ENCODE results near the gene SBK1.
"Not testable (repeated sequence)": the region's sequence is repeated elsewhere in the genome, so short reads cannot be mapped to it uniquely, and the experiment has no call there.

SBK1 gene

DNA sequence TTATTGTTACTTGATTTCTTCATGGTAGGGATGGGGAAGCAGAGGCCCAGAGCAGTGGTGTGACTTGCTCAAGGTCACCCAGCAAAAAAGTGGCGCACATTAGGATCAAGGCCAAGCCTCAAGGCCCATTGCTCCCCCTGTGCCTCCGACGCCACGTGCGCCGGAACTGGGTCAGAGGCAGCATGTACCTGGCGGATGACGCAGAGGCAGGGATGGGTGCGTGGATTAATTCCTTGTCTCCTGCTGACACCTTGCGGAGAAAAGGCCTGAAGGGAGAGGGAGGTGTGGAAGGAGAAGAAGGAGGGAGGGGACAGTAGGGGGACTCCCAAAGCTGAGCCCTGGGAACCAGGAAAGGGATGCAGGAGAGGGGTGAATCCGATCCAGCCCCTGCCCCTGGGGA lies 18.5 kb downstream of the SBK1 start:
- DNase-seq: no peak

- no peak for DNase-seq
Measured at GRCh38 chr16:28311413-28311812, 19.1 kb downstream of the SBK1 start.

GRCh38 chr16:28311913-28312312 lies 19.6 kb downstream of the SBK1 start:
- no peak for DNase-seq

DNA sequence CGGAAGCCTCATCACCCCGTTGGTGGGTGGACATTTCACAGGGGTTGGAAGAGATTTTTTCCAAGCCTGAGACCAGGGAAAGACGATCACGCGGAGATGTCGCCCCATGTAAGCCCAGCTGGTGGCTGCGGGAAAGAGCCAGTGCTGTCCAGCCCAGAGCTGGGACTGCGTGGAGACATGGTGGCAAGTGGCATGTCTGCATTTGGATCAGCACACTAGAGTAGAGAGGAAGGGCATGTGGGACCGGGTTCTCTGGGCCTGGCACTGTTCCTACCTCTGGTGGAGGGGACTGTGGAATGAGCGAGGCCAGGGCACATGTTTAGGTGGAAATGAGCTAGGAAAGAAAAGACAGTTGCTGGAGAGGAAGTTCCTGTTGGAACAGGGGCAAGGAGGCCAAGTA lies 20.0 kb downstream of the SBK1 start:
- DNase-seq: no peak

DNA sequence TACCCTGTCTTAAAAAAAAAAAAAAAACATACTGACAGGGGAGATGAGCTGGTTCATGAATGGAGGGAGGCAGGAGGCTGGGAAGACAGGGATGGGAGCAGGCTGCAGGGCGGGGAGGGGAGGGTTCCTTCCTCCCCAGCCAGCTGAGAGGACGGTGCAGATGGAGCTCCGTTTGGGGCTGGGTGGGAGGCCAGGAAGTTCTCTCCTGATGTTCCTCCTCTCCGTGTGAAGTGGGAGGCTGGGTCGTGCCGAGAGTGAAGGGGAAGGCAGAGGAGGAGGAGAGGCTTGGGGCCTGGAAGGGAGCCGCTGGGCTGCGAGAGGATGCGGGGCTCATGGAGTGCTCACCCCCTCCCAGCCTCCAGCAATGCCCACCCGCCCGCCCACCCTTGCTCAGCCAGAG lies 21.3 kb downstream of the SBK1 start:
- no peak for DNase-seq

DNA sequence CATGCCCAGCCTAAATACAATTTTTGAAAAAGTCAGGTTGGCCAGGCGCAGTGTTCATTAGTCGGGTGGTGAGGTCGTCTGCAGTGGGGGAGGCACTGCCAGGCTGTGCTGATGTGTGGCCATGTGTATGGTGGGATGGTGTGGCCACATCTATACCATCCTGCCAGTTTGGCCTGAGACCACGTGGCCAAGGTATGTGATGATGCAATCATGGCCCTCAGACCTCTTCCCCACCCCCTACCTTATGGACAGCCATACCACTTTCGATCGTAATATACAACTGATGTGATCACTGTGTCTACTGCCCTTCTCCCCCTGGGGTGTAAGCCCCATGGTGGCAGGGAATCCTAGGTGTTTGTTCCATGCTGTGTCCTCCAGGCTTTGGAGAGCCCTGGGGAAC lies 23.7 kb downstream of the SBK1 start:
- no peak for DNase-seq

GRCh38 chr16:28317040-28317880 lies 24.9 kb downstream of the SBK1 start:
- DNase-seq: peak; percentile 50

DNA sequence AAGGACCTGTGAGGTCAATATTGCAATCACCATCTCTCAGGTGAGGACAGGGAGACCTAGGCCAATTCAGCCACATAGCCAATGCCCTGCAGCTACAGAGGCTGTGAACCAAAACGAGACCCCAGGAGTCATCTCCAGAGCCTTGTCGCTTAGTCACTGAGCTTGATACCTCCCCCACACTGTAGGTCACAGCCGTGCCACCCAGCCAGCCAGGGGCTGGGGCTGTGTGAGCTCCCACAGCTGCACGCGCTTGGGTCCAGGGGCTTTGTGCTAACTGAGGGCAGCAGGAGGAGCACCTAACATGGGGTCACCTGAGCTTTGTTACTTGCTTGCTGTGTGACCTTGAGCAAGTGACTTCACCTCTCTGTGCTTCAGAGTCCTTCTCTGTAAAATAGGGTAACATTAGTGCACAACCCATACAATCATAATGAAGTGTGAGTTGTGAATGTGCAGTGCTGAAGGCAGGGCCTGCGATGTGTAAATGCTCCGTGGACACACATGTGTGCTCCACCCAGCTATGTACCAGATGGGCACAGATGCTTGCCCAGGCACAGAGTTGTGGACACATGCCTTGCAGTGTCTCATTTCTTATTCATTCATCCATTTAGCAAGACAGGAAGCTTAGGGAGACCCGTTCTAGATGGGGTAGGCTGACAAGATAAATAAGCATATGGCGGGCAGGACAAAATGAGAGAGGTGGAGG lies 25.9 kb downstream of the SBK1 start:
- no peak for DNase-seq

- no peak for DNase-seq
Measured at GRCh38 chr16:28319476-28320022, 27.2 kb downstream of the SBK1 start.

- DNase-seq: no peak
Measured at GRCh38 chr16:28320023-28320561, 27.8 kb downstream of the SBK1 start.

DNA sequence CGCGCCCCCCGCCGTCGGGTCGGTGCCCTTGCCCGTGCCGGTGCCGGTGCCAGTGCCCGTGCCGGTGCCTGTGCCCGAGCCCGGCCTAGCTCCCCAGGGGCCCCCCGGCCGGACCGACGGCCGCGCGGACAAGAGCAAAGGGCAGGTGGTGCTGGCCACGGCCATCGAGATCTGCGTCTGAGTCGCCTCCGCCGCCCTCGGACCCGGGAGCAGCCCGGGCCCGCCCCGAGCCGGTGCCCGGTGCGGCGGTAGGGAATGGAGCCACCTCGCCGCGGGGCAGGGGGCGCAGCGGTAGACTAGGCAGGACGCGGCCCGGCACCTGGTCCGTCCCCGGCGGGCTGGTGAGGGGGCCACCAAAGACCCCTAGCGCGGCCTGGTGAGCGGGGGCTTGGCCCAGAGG lies 28.4 kb downstream of the SBK1 start:
- DNase-seq: no peak

- DNase-seq: peak; percentile 12
Measured at GRCh38 chr16:28321700-28322411, 29.5 kb downstream of the SBK1 start.

GRCh38 chr16:28324235-28324886 lies 32.0 kb downstream of the SBK1 start:
- peak; percentile 58 for DNase-seq

DNA sequence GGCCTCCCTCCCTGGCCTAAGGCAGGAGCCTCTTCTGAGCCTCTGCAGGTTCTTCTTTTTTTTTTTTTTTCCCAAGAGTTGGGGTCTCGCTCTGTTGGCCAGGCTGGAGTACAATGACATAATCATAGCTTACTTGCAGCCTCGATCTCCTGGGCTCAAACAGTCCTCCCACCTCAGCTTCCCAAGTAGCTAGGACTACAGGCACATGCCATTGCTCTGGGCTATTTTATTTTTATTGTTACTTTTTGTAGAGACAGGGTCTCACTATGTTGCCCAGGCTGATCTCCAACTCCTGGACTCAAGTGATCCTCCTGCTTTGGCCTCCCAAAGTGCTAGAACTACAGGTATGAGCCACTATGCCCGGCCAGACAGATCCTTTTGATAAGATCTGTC lies 32.6 kb downstream of the SBK1 start:
- no peak for DNase-seq

- peak; percentile 56 for DNase-seq
Measured at GRCh38 chr16:28326881-28327610, 34.7 kb downstream of the SBK1 start.

- peak; percentile 10 for DNase-seq
Measured at GRCh38 chr16:28330232-28330631, 37.9 kb downstream of the SBK1 start.

- not testable (repeated sequence) for DNase-seq
Measured at GRCh38 chr16:28330981-28331380, 38.7 kb downstream of the SBK1 start.

DNA sequence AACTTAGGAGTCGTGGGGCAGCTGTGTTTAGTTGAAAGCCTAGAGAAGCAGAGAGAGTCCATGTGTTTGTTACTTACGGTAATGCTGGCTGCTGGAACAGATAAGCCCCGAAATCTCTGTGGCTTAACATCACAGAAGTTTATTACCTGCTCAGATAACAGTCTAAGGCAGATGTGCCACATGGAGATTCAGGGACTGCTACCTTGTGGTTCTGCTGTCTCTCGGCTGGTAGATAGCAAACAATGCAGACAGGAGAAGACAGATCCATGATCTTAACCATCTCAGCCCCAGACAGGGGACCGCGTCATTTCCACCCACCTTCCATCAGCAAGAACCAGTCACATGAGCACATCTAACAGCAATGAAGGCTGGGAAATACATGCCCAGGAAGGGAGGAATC lies 40.3 kb downstream of the SBK1 start:
- DNase-seq: not testable (repeated sequence)

DNA sequence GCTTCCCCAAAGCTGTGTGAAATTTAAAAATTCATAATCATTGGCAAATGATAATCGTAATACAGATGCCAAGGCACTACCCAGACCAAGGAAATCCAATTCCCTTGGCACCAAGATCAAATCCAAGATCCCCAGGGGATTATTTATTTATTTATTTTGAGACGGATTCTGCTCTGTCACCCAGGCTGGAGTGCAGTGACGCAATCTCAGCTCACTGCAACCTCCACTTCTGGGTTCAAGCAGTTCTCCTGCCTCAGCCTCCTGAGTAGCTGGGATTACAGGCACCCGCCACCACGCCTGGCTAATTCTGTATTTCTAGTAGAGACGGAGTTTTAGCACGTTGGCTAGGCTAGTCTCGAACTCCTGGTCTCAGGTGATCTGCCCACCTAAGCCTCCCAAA lies 43.4 kb downstream of the SBK1 start:
- not testable (repeated sequence) for DNase-seq

- DNase-seq: not testable (repeated sequence)
Measured at GRCh38 chr16:28336940-28337710, 44.8 kb downstream of the SBK1 start.

GRCh38 chr16:28338230-28338629 lies 45.9 kb downstream of the SBK1 start:
- not testable (repeated sequence) for DNase-seq
